ENCODE results near the gene NUMB.

The NUMB gene

GRCh38 chr14:73249108-73249507 is 209.2 kb downstream of the NUMB start:
- no peaks in the 10 kb centered on the region for H3K36me3 Mint-ChIP-seq (ENCODE audit: low read depth)
- peaks cover 13% of the 10 kb centered on the region for H3K27me3 Mint-ChIP-seq
- no peak overlapping the region for H3K4me3 Mint-ChIP-seq
- H3K9me3 Mint-ChIP-seq: no peaks in the 10 kb centered on the region
- intact Hi-C loops (cut with micrococcal nuclease): no loop called here
- no peak overlapping the region for H3K27ac Mint-ChIP-seq
- H3K4me1 Mint-ChIP-seq (ENCODE audit: low read depth): peaks cover 39% of the 10 kb centered on the region

GRCh38 chr14:73248108-73248868 is 210.1 kb downstream of the NUMB start:
- Mint-ChIP-seq H3K36me3 (ENCODE audit: low read depth) (no peaks in the 10 kb centered on the region), H3K4me1 (ENCODE audit: low read depth) (peaks cover 47% of the 10 kb centered on the region), H3K9me3 (no peaks in the 10 kb centered on the region), H3K4me3 (no peak overlapping the region), H3K27me3 (peaks cover 19% of the 10 kb centered on the region), H3K27ac (peak overlapping the region; percentile 58)
- intact Hi-C loops (cut with micrococcal nuclease): no loop called here

- H3K9me3 Mint-ChIP-seq: no peaks in the 10 kb centered on the region
- H3K27me3 Mint-ChIP-seq: peaks cover 24% of the 10 kb centered on the region
- H3K4me1 Mint-ChIP-seq (ENCODE audit: low read depth): peaks cover 65% of the 10 kb centered on the region
- H3K36me3 Mint-ChIP-seq (ENCODE audit: low read depth): no peaks in the 10 kb centered on the region
- peak overlapping the region; percentile 58 for H3K27ac Mint-ChIP-seq
- intact Hi-C loops (cut with micrococcal nuclease): no loop called here
- peak overlapping the region; percentile 80 for H3K4me3 Mint-ChIP-seq
These were observed 211.8 kb downstream of the NUMB start for GRCh38 chr14:73246387-73247150.

GRCh38 chr14:73245480-73246325 is 212.6 kb downstream of the NUMB start:
- peak overlapping the region; percentile 80 for H3K4me3 Mint-ChIP-seq
- intact Hi-C loops (cut with micrococcal nuclease): no loop called here
- H3K4me1 Mint-ChIP-seq (ENCODE audit: low read depth): peaks cover 73% of the 10 kb centered on the region
- H3K27me3 Mint-ChIP-seq: peaks cover 25% of the 10 kb centered on the region
- H3K9me3 Mint-ChIP-seq: no peaks in the 10 kb centered on the region
- no peaks in the 10 kb centered on the region for H3K36me3 Mint-ChIP-seq (ENCODE audit: low read depth)
- peak overlapping the region; percentile 58 for H3K27ac Mint-ChIP-seq

- H3K27me3 Mint-ChIP-seq: peaks cover 31% of the 10 kb centered on the region
- H3K9me3 Mint-ChIP-seq: no peaks in the 10 kb centered on the region
- peaks cover 82% of the 10 kb centered on the region for H3K4me1 Mint-ChIP-seq (ENCODE audit: low read depth)
- H3K27ac Mint-ChIP-seq: no peak overlapping the region
- intact Hi-C loops (cut with micrococcal nuclease): no loop called here
- no peaks in the 10 kb centered on the region for H3K36me3 Mint-ChIP-seq (ENCODE audit: low read depth)
- peak overlapping the region; percentile 80 for H3K4me3 Mint-ChIP-seq
These were observed 213.6 kb downstream of the NUMB start for GRCh38 chr14:73244541-73245290.

GRCh38 chr14:73243748-73244147 is 214.6 kb downstream of the NUMB start:
- H3K4me1 Mint-ChIP-seq (ENCODE audit: low read depth): peaks cover 91% of the 10 kb centered on the region
- H3K9me3 Mint-ChIP-seq: no peaks in the 10 kb centered on the region

GRCh38 chr14:73243341-73243740 is 215.0 kb downstream of the NUMB start:
- H3K4me1 Mint-ChIP-seq (ENCODE audit: low read depth): peaks cover 91% of the 10 kb centered on the region
- no peak overlapping the region for H3K4me3 Mint-ChIP-seq
- H3K27ac Mint-ChIP-seq: no peak overlapping the region
- no peaks in the 10 kb centered on the region for H3K9me3 Mint-ChIP-seq
- H3K36me3 Mint-ChIP-seq (ENCODE audit: low read depth): no peaks in the 10 kb centered on the region
- H3K27me3 Mint-ChIP-seq: peaks cover 45% of the 10 kb centered on the region
- intact Hi-C loops (cut with micrococcal nuclease): no loop called here

More at GRCh38 chr14:73243748-73244147, 214.6 kb downstream of the NUMB start:
- H3K27ac Mint-ChIP-seq: no peak overlapping the region
- no peak overlapping the region for H3K4me3 Mint-ChIP-seq
- intact Hi-C loops (cut with micrococcal nuclease): no loop called here
- H3K36me3 Mint-ChIP-seq (ENCODE audit: low read depth): no peaks in the 10 kb centered on the region
- H3K27me3 Mint-ChIP-seq: peaks cover 41% of the 10 kb centered on the region

GRCh38 chr14:73242357-73242901 is 215.9 kb downstream of the NUMB start:
- H3K9me3 Mint-ChIP-seq: no peaks in the 10 kb centered on the region
- H3K27me3 Mint-ChIP-seq: peaks cover 52% of the 10 kb centered on the region
- H3K4me1 Mint-ChIP-seq (ENCODE audit: low read depth): peaks cover 86% of the 10 kb centered on the region
- H3K4me3 Mint-ChIP-seq: no peak overlapping the region
- intact Hi-C loops (cut with micrococcal nuclease): no loop called here
- H3K27ac Mint-ChIP-seq: no peak overlapping the region
- H3K36me3 Mint-ChIP-seq (ENCODE audit: low read depth): no peaks in the 10 kb centered on the region

- intact Hi-C loops (cut with micrococcal nuclease): no loop called here
- H3K27ac Mint-ChIP-seq: no peak overlapping the region
- no peak overlapping the region for H3K4me3 Mint-ChIP-seq
- no peaks in the 10 kb centered on the region for H3K9me3 Mint-ChIP-seq
- peaks cover 59% of the 10 kb centered on the region for H3K27me3 Mint-ChIP-seq
- H3K36me3 Mint-ChIP-seq (ENCODE audit: low read depth): no peaks in the 10 kb centered on the region
- peaks cover 86% of the 10 kb centered on the region for H3K4me1 Mint-ChIP-seq (ENCODE audit: low read depth)
These were observed 216.7 kb downstream of the NUMB start for GRCh38 chr14:73241481-73242165.

- H3K27ac Mint-ChIP-seq: no peak overlapping the region
- H3K4me1 Mint-ChIP-seq (ENCODE audit: low read depth): peaks cover 89% of the 10 kb centered on the region
- no peaks in the 10 kb centered on the region for H3K36me3 Mint-ChIP-seq (ENCODE audit: low read depth)
- intact Hi-C loops (cut with micrococcal nuclease): no loop called here
- no peak overlapping the region for H3K4me3 Mint-ChIP-seq
- H3K27me3 Mint-ChIP-seq: peaks cover 64% of the 10 kb centered on the region
- no peaks in the 10 kb centered on the region for H3K9me3 Mint-ChIP-seq
These were observed 217.4 kb downstream of the NUMB start for GRCh38 chr14:73240816-73241480.

GRCh38 chr14:73239393-73240241 is 218.7 kb downstream of the NUMB start:
- intact Hi-C loops (cut with micrococcal nuclease): loop anchor here (10.0 kb wide), 1 partner anchor 235 kb away; no protein-coding TSS in a partner anchor
- peaks cover 71% of the 10 kb centered on the region for H3K27me3 Mint-ChIP-seq
- H3K9me3 Mint-ChIP-seq: no peaks in the 10 kb centered on the region
- peak overlapping the region; percentile 63 for H3K4me3 Mint-ChIP-seq
- H3K36me3 Mint-ChIP-seq (ENCODE audit: low read depth): no peaks in the 10 kb centered on the region
- H3K4me1 Mint-ChIP-seq (ENCODE audit: low read depth): peaks cover 89% of the 10 kb centered on the region
- no peak overlapping the region for H3K27ac Mint-ChIP-seq
